ENCODE measurements around the gene YTHDC2. TPM values are rescaled to one million over a fixed set of nuclear protein-coding genes. Genes with fewer than 3 reads are reported as not detected.

Gene YTHDC2
- total RNA-seq, 4 donors from 2014 or later: 27.7 to 38.1 (median 31.3) TPM

DNA sequence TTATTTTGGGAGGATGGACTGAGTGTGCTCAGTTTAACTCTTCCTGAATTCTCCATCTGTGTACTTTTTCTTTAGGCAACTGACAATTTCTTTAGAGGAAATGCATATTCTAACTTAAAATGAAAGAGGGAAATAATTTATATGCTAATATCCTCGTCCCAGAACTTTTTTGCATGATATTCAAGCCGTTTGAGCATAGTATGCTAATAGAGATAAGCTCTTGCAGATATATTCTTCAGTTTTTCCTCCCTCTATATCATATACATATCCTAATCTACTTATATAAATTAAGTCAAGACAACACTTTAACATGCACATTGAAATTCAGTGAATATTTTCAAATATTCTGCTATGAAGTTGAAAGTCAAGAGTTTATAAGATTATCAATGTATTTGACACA lies 84.7 kb downstream of the YTHDC2 start:
- TF ChIP-seq, protein P1, sequence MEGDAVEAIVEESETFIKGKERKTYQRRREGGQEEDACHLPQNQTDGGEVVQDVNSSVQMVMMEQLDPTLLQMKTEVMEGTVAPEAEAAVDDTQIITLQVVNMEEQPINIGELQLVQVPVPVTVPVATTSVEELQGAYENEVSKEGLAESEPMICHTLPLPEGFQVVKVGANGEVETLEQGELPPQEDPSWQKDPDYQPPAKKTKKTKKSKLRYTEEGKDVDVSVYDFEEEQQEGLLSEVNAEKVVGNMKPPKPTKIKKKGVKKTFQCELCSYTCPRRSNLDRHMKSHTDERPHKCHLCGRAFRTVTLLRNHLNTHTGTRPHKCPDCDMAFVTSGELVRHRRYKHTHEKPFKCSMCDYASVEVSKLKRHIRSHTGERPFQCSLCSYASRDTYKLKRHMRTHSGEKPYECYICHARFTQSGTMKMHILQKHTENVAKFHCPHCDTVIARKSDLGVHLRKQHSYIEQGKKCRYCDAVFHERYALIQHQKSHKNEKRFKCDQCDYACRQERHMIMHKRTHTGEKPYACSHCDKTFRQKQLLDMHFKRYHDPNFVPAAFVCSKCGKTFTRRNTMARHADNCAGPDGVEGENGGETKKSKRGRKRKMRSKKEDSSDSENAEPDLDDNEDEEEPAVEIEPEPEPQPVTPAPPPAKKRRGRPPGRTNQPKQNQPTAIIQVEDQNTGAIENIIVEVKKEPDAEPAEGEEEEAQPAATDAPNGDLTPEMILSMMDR (IDR thresholded peaks at IDR 0.05; ENCODE audit: low read depth): no peak

DNA sequence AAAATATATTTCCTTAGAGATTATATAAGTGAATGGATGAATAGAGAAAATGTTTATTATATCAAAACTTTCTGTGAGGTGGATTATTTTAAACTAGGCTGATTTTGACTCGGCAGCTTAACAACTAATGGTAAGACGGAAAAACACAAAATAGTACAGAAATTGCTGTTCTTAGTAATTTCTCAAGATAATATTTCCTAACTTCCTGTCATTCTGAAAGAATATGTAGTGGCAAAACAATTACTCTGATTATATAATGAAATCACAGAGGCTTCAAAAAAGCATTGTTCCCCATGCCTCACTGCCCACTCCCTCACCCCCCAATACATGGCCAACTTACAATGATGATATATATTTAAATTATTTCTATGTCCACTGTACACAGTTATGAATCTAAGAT lies 85.4 kb downstream of the YTHDC2 start:
- TF ChIP-seq, protein P1 (IDR thresholded peaks at IDR 0.05; ENCODE audit: low read depth): no peak

DNA sequence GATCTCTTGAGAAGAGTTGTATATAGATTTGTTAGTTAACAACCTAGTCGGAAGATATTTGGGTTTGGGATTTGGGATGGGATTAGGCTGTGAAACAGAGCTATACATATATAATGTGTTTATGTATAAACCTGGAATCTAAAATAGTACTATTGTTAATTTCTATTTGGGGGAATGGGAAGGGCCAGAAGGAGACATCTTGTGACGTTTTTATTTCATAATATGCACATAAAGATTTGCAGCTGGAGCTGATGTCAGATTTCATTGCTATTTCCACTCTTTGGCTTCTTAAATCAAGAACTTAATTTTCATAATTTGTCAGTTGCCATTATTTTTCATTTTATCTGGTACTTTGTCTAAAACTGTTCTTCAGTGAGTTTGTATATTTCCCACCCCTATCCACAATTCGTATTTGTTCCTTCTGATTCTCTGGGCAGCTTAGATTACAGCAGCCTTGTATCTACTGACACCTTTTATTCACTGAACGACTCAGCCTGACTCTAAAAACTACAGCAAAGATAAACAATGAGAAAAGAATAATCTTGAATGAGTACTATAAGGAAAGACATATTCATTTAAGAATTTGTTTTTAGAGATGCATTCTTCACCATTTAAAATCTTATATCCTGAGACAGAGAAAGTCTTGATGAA lies 86.9 kb downstream of the YTHDC2 start:
- TF ChIP-seq, protein P1 (IDR thresholded peaks at IDR 0.05; ENCODE audit: low read depth): no peak

DNA sequence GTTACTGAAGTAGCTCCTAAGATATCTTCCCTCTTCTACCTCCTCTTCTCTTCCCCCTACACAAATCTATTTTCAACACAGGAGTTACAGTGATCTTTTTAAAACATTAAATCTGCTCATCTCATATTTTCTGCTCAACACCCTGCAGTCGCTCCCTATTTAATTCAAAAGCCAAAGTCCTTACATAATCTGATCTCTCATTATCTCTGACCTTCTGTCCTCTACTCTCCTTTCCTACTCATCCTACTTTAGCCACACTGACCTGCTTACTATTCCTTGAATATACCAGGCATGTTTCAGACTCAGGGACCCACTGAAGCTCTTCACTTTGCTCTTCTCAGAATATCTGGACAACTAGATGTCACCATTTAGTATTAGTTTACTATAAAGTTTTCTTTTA lies 87.9 kb downstream of the YTHDC2 start:
- TF ChIP-seq, protein P1 (IDR thresholded peaks at IDR 0.05; ENCODE audit: low read depth): no peak

DNA sequence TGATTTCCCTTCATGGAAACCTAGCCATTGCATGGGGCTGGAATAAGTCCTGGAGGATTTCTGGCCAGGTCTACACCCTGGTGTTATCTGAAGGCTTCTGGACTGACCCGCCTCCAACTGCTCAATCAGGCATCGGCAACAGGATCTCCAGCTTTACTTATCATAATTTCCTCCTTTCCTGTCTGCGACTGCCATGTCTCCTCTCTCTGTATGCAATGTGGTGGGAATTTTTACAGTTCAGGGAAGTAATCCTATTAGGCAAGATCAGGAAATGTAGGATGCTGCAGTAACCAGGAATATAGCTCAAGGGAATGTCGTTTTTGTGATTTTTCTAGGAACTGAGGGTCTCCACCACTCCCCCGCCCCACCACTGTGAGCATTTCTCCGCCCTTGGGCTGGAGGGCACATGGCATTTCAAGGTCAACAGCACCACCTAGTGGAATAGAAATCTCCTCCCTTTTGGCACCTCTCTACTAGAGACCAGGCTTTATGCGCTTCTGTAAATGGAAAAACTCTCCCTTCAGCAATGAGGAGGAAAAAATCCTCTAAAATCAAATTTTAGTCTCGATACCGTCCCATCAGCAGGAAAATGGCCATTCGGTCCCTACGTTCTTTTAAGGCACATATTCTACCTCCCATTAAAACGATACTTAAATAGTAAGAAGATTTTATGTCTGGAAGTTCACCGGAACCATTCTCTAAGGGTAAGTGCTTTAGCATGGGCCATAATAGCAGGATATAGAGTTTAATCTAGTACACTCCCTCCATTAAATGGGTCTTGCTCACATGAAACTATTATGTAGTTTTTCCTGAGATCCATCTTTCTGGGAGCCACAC lies 93.0 kb downstream of the YTHDC2 start:
- TF ChIP-seq, protein P1 (IDR thresholded peaks at IDR 0.05; ENCODE audit: low read depth): no peak

DNA sequence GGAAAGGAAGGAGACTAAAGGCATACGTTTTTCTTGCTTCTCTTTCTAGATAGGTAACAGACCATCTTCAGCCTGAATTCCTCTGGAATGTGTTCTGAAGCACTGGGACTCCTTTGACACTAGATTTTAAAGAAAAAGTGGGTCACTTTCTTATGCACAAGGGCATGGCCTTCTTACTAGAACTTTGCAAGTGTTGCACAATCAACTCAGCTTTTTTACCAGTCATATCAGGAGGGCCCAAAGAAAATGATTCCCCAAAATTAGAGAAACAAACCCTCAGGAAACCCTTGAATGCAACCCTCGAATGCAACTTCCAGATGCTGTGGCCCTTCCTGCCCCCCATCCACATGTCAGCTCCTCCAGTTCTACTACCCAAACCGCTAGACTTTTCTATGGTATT lies 93.9 kb downstream of the YTHDC2 start:
- TF ChIP-seq, protein P1 (IDR thresholded peaks at IDR 0.05; ENCODE audit: low read depth): no peak

DNA sequence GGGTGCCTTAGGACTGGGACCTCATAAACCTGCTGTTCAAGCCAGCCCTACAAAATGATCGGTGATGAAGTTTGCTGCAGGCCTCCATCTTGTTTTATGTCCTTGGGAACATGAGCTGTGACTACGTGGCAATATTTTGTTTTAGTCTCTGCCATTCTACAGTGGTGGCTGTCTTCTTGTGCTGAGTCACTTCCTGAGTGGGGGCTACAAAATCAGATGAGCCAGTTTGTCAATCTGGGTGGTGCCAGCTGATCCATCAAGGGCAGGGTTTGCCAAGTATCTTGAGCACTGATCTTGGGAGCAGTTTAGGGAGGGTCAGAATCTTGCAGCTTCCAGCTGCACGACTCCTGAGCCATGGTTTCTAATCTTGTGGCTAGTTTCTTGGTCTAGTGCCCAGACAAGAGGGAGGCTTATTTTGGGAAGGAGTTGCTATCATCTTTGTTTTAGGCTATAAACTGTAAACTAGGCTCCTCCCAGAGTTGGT lies 94.7 kb downstream of the YTHDC2 start:
- TF ChIP-seq, protein P1 (IDR thresholded peaks at IDR 0.05; ENCODE audit: low read depth): no peak
